GM23248 (cell line): ENCODE results near the gene AGGF1.

Experiments used
- EZH2 ChIP-seq: fragments of 200-600 bp; sonication (generic); IDR thresholded peaks from 2 replicates; pipeline ENCODE4 v1.6.1; 2018; ENCODE audit warnings: antibody characterized with exemption, mild to moderate bottlenecking; ENCODE audit not compliant: insufficient read depth, poor library complexity, severe bottlenecking
- EZH2phosphoT487 ChIP-seq: fragments of 200-600 bp; sonication (generic); IDR thresholded peaks from 2 replicates; pipeline ENCODE4 v1.6.1; 2018; ENCODE audit warnings: antibody characterized with exemption, moderate library complexity, mild to moderate bottlenecking, low read depth; ENCODE audit not compliant: insufficient read depth

GRCh38 chr5:77102549-77102948 is 72.3 kb downstream of the AGGF1 start:
- TF ChIP-seq EZH2 (no peak), EZH2phosphoT487 (no peak)
